ENCODE measurements around the gene KCNMB3. TPM values are rescaled to one million over a fixed set of nuclear protein-coding genes. Genes with fewer than 3 reads are reported as not detected.

Gene KCNMB3
- total and polyA plus RNA-seq, 2 of the 8 experiments (the other 6 are each of a cell fraction or from before 2014, with no cell fraction given), result 1.7 to 2.0 TPM

GRCh38 chr3:179196098-179196497 is 54.8 kb downstream of the KCNMB3 start:
- Histone ChIP-seq H4K91ac (replicated peaks; ENCODE audit: insufficient read length, low read length) (no peak overlapping the region), H3K4me1 (replicated peaks in 1 of 4; ENCODE audit: control insufficient read depth in 3 of 4, insufficient read depth in 4 of 4, low read length in 3 of 4) (peaks cover 0 to 5% (median 1%) of the 10 kb centered on the region in 4 experiments; a peak in 3 of 7 replicates), H4K5ac (ENCODE audit: insufficient read length, low read depth, low read length) (no peak overlapping the region), H3K23me2 (ENCODE audit: low read depth, low read length) (no peaks in the 10 kb centered on the region), H3K79me2 (ENCODE audit: control insufficient read depth in 1 of 2, insufficient read depth in 2 of 2, low read length in 2 of 2) (peaks cover 0 to 47% of the 10 kb centered on the region in 2 experiments; a peak in 3 of 4 replicates), H3K4ac (replicated peaks; ENCODE audit: insufficient read length, low read depth, low read length) (no peak overlapping the region), H3K14ac (ENCODE audit: insufficient read length) (no peak overlapping the region), H3K23ac (ENCODE audit: insufficient read length) (no peak overlapping the region), H2BK12ac (ENCODE audit: low read depth, low read length) (no peak overlapping the region), H3K56ac (replicated peaks; ENCODE audit: insufficient read length, low read depth, low read length) (no peak overlapping the region), H2AK5ac (ENCODE audit: low read depth, low read length) (no peak overlapping the region), H3K9me3 (ENCODE audit: insufficient read depth in 2 of 2, low read depth in 1 of 2, low read length in 1 of 2) (no peaks in the 10 kb centered on the region), H3K4me3 (ENCODE audit: extremely low read depth in 1 of 4, insufficient read depth in 2 of 4, low read depth in 3 of 4, low read length in 4 of 4) (no peak overlapping the region), H3K79me1 (ENCODE audit: low read depth, low read length) (no peaks in the 10 kb centered on the region), H3K27ac (ENCODE audit: low read depth, low read length) (no peak overlapping the region), H2BK120ac (replicated peaks; ENCODE audit: low read depth, low read length) (no peak overlapping the region), H2BK20ac (ENCODE audit: low read length) (no peak overlapping the region), H3K18ac (ENCODE audit: extremely low read depth, low read length) (no peak overlapping the region), H2BK15ac (ENCODE audit: low read length) (no peak overlapping the region), H3K4me2 (ENCODE audit: insufficient read depth in 1 of 2, low read depth in 2 of 2, low read length in 2 of 2) (no peak overlapping the region), H4K8ac (ENCODE audit: extremely low read depth, insufficient read depth, low read length) (no peak overlapping the region), H3K27me3 (replicated peaks in 1 of 4; ENCODE audit: control insufficient read depth in 3 of 4, extremely low read depth in 1 of 4, insufficient read depth in 3 of 4, low read length in 3 of 4) (no peaks in the 10 kb centered on the region), H2BK5ac (ENCODE audit: low read depth, low read length) (no peak overlapping the region), H4K20me1 (replicated peaks in 1 of 2; ENCODE audit: control insufficient read depth in 1 of 2, insufficient read depth in 2 of 2, low read length in 2 of 2) (no peaks in the 10 kb centered on the region), H3K36me3 (ENCODE audit: control insufficient read depth in 2 of 4, insufficient read depth in 4 of 4, low read length in 3 of 4) (no peaks in the 10 kb centered on the region; a peak in 1 of 8 replicates), H2AFZ (ENCODE audit: low read length) (no peak overlapping the region), H3K9ac (replicated peaks in 1 of 4; ENCODE audit: extremely low read depth in 1 of 4, low read depth in 3 of 4, low read length in 3 of 4) (no peak overlapping the region)
- 81% methylated on average over 1 of the region's 1 CpG; no CpG with 5 or more reads in 1 of the 2 experiments for WGBS, 2 experiments (ENCODE audit: extremely low coverage in 1 of 2, insufficient coverage in 1 of 2, insufficient read length in 1 of 2, insufficient replicate concordance in 2 of 2, low coverage in 1 of 2, low lambda C conversion rate in 2 of 2, missing lambda C conversion rate in 1 of 2)
- ChIA-PET CTCF (ENCODE audit: partially characterized antibody) (interaction anchor here (0.6 to 1.0 kb wide), 2 partner anchors 50 to 125 kb away, joined by 3 read pairs; partner anchors contain the start of gene ZMAT3), POLR2A (ENCODE audit: partially characterized antibody) (no interaction called here)
- TF ChIP-seq CBX8 (IDR thresholded peaks at IDR 0.05; ENCODE audit: borderline replicate concordance, low read depth, low read length), result no peak
- no peak for TF ChIP-seq ASH2L (IDR thresholded peaks at IDR 0.05; ENCODE audit: low read length)
- TF ChIP-seq JUND (IDR thresholded peaks at IDR 0.05; ENCODE audit: low read length), result no peak
- TF ChIP-seq TAF1 (IDR thresholded peaks at IDR 0.05; ENCODE audit: low read depth, low read length), result no peak
- TF ChIP-seq HDAC2 (IDR thresholded peaks at IDR 0.05; ENCODE audit: borderline replicate concordance in 1 of 2, low read depth in 2 of 2, low read length in 2 of 2), result no peak
- no peak for TF ChIP-seq GTF2F1 (IDR thresholded peaks at IDR 0.05; ENCODE audit: borderline replicate concordance, low read depth, low read length)
- TF ChIP-seq TBP (IDR thresholded peaks at IDR 0.05; ENCODE audit: low read depth, low read length), result no peak
- no peak for DNase-seq (ENCODE audit: low read depth in 1 of 2, low spot score in 2 of 2)
- FAIRE-seq, result no peak
